AG09319 (cell line): ENCODE measurements around the gene KRAS.

ENCODE experiments used
- DNase-seq: peaks from one replicate; pipeline ENCODE4 v3.0.0-alpha.2; 2010; ENCODE audit warnings: low read depth; ENCODE audit errors: extremely low read depth
- TF ChIP-seq, protein P1 (sequence below): IDR thresholded peaks from 2 replicates; pipeline ENCODE4 v1.5.1; 2011; ENCODE audit warnings: low read depth, mild to moderate bottlenecking, inconsistent platforms, low read length, moderate library complexity

Gene KRAS

DNA sequence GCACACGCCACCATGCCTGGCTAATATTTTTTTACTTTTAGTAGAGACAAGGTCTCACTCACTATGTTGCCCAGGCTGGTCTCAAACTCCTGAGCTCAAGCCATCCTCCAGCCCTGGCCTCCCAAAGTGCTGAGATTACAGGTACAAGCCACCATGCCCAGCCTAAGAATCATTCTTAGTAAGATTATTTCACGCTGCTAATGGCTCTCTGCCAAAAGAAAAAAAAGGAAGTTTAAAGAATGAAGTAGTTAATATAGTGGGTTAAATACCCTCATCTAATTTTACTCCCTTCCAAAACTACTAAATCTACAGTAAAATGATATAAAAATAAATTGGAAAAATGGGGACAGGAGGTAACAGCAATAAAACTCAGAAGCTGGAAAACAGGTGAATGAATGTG is 53.1 kb downstream of the KRAS start:
- TF ChIP-seq, protein P1, sequence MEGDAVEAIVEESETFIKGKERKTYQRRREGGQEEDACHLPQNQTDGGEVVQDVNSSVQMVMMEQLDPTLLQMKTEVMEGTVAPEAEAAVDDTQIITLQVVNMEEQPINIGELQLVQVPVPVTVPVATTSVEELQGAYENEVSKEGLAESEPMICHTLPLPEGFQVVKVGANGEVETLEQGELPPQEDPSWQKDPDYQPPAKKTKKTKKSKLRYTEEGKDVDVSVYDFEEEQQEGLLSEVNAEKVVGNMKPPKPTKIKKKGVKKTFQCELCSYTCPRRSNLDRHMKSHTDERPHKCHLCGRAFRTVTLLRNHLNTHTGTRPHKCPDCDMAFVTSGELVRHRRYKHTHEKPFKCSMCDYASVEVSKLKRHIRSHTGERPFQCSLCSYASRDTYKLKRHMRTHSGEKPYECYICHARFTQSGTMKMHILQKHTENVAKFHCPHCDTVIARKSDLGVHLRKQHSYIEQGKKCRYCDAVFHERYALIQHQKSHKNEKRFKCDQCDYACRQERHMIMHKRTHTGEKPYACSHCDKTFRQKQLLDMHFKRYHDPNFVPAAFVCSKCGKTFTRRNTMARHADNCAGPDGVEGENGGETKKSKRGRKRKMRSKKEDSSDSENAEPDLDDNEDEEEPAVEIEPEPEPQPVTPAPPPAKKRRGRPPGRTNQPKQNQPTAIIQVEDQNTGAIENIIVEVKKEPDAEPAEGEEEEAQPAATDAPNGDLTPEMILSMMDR = no peak
- DNase-seq = no peak

DNA sequence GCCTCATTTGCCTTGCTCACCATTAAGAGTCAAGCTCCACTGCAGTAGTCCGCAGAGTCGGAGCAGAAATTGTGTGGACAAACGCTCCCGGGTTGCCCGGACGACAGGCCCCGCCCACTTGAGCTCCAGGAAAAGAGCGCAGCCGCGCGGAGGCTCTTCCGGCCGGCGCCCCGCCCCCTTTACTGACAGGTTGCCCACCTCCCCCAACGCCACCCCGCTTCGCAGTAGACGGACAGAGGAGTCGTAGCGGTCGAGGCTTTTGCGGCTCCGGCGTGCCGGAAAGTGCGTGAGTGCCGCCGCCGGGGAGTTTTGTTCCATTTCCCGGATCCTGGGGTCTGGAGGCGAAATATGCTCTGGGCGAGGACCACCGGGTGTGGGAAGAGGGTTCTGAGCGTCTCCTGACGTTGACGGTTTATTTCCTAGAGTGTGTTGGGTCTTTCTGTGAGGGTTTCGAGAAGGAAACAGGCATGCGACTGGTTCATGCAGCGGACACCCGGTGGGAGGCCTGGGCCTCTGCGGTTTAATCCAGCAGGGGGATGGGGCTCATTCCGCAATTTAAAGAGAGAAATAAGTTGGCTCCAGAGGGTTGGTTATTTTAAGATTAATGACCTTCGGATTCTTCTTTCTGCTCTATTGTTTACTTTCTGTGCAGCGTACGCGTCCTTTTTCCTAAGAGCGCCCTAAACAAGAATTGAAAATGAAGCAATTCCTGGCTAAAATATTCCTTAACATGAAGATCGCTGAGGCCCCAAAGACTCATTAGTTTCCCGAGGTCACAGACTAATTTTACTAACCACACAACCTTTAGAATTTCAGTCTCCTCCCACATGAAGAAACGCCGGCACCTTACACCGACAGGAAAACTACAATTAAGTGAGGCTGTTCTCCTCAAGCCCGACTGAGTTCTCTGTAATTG is 55.4 kb downstream of the KRAS start, which contains the start of the genes DNAI7 and ETFRF1:
Gene DNAI7, minus strand, starts transcription at position 105 of the 916 bp plus-strand sequence. Its CDS starts 82 bp downstream, at position 23.
Gene ETFRF1, plus strand, starts transcription at position 182 of the 916 bp plus-strand sequence. CDS start 8,720 bp downstream, outside the sequence.
- TF ChIP-seq, protein P1 = no peak
- peak; percentile 88 for DNase-seq

DNA sequence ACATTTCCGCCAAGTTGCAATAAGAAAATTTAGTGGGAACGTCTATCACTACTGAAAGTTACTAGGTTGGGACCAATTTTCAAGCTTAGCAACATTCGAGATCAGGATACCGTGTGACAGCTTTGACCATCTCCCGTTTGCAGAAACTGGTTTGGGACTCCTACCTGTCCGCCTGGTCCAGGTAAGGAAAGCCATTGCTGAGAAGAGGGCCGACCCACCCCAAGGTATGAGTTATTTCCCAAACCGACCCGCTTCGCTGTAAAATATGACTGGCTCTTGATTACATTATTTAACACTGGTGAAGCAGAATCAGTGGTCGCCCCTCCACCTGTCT is 56.0 kb downstream of the KRAS start:
- no peak for DNase-seq
- TF ChIP-seq, protein P1 = no peak

DNA sequence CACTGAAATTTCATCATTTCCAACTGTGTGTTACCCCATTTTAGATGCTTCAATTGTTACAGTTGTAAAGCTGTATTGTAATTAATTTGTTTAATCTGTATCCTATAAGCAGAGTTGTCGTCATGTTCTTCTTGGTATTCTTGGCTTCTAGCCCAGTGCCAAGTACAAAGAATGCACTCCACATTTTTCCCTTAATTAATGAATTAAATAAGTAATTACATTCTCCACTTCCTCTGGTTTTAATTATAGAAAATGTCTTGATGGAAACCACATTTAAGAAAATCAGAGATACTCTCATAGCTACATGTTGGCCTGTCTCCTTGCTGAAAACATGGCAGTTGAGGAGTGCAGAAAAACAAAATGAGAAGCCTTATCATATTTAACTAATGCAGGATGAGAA is 56.5 kb downstream of the KRAS start:
- TF ChIP-seq, protein P1 = no peak
- peak; percentile 63 for DNase-seq

DNA sequence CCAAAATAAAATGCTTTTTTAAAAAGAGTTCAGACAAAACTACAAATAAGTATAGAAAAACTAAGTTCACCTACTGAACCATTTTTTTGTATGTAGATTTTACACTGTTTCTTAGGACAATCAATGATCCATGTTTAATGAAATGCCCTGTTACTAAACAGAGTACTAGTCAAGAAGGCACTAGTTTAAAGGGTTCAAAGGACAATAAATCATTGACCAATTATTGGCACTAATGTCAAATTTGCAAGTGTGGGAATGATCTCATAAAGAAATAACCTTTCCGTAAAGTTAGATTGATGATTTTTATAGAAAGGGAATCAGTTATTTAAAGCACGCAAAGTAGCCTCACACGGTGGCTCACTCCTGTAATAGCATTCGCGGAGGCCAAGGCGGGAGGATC is 59.9 kb downstream of the KRAS start:
- TF ChIP-seq, protein P1 = no peak
- DNase-seq = no peak

DNA sequence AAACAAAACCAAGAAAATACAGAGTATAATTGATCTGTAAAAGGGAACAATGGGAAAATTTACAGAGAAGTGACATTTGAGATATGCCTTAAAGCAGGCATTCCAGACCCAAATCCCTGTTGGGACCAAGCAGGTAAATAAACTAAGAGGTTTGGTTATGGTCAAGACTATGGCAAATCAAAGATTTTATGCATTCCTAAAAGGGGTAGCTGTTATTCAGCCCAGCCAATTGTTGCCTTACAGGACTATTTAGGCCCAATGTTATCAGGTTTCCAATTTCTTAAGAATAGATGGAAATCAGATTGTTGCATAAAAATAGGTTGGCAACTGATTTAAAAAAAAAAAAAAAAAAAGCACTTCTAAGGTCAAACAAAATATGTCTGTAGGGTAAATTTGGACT is 61.1 kb downstream of the KRAS start:
- no peak for DNase-seq
- TF ChIP-seq, protein P1 = no peak

DNA sequence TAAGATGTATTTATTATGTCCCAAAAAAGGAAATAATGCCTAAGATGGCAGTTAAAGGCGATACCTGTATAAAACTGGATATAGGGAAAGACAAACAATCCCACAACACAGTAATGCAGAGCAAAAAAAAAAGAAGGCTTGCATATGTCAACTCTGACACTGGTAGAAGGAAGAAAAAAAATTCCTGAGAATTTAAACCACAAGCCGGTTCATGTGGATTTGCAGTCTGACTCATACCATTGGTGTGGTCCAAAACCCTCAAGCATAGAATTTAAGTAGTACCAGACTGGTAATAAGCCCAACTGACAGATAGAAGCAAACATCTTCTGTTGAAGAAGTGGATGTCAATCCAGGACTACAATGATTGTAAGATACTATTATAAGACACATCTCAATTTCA is 62.9 kb downstream of the KRAS start:
- DNase-seq = peak; percentile 75

More for the DNA sequence above, 62.9 kb downstream of the KRAS start:
- TF ChIP-seq, protein P1 = no peak
